ENCODE measurements around the gene TPCN2.

DNA sequence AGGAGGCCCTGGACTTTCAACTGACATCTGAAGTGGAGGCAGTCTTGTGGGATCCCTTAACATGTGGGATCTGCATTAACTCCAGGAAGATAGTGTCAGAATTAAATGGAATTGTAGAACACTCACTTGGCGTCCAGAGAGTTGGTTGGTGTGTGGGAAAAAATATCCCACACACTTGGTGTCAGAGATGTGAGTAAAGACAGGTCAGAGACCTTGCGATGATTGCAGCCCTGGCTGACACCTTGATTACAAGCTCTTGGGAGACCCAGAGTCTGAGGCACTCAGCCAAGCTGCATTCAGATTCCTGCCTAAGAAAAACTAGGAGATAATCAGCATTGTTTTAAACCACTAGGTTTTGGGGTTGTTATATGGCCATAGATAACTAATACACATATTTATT, 7.2 kb upstream of the TPCN2 start:
- TF ChIP-seq, protein P1, sequence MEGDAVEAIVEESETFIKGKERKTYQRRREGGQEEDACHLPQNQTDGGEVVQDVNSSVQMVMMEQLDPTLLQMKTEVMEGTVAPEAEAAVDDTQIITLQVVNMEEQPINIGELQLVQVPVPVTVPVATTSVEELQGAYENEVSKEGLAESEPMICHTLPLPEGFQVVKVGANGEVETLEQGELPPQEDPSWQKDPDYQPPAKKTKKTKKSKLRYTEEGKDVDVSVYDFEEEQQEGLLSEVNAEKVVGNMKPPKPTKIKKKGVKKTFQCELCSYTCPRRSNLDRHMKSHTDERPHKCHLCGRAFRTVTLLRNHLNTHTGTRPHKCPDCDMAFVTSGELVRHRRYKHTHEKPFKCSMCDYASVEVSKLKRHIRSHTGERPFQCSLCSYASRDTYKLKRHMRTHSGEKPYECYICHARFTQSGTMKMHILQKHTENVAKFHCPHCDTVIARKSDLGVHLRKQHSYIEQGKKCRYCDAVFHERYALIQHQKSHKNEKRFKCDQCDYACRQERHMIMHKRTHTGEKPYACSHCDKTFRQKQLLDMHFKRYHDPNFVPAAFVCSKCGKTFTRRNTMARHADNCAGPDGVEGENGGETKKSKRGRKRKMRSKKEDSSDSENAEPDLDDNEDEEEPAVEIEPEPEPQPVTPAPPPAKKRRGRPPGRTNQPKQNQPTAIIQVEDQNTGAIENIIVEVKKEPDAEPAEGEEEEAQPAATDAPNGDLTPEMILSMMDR (IDR thresholded peaks at IDR 0.05; ENCODE audit: insufficient read depth, low read depth, low read length) = no peak
- no peak for TF ChIP-seq EZH2 (IDR thresholded peaks at IDR 0.05; ENCODE audit: insufficient read depth, low read length)
